Stimulated activated CD4-positive, alpha-beta T cell treated with anti-CD3 and anti-CD28 coated beads, Interleukin-12 subunit alpha, Interleukin-12 subunit beta, amount 100 ng/mL, for 24 hours (primary cell): ENCODE measurements around the gene KDM2A.

Experiments
- DNase-seq, 2 experiments: peaks; one replicate each; pipeline ENCODE4 v3.0.0-alpha.2; 2020; ENCODE audit warnings: low read depth in 2 of 2

Gene KDM2A

DNA sequence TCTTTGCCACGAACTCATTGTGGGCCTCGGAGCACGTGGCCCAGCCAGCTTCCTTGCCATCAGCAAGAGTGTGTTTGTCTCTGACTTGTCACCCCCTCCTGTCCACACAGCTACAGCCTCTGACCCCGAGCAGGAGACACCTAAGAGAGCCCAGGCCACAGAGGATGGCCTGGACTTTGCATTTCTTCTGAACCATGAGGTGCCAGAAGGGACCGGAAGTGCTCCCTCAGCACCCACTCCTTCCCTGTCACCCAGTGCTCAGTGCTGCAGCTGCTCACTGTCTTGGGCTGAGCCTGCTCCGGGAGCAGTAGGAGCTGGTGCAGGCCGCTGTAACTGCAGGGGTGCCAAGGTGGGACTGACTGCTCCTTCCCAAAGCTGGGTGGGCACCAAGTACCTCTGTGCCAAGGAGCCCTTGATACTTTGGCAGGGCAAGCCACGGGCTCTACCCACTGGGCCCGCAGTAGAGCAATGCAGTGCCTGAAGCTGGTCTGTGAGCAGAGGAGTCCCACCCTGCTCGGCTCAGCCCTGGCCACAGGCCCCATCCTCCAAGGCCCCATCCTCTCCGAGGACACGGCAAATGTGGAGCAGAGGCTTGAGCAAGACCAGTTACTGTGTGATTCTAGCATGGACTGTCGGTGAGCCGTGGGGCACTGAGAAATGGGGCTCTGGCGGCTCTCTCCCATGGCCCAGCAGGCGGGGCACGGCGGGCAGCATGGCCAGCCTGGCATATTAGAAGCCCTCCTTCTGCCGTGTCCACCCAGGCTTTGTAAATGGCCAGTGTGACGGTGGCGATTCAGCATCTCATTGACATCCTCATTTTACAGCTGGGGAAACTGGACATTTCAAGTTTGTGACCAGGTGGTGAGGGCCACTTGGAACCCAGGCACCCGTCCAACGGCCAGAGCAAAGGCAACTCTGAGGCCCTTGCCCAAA lies 153.5 kb downstream of the KDM2A start:
- DNase-seq, result no peak

DNA sequence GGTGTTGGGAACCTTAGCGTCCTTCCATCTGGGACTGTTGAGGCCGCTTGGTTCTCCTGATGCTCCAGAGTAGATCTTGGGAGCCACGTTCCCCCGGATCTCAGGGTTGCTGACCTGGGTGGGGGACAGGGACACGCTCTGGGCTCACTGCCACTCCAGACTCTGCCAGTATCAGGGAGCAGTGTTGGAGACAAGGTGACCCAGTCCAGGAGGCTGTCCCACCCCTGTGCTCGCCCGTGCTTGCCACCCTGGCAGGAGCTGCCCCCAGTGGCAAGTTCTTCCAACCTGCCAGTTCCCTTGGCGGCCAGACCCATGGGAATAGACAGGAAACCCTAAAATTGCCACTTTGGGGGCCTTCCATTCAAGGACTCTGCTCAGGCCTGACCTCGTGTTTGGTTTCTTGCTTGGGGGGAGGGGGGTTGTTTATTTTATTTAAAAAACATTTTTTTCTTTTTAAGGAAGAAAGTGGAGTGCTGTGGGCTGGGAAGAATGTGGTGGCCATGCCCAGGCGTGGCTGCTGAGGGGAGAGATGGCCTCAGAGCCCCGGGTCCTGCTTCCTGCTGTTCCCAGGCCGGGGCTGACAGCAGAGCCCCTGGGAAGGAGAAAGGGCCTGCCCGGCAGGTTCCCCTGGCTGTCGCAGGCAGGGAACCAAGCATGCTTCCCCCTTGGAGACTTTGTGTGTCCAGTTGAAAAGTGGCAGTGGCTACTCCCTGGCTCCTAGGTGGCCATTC lies 154.4 kb downstream of the KDM2A start:
- DNase-seq, result no peak

GRCh38 chr11:67274768-67275605 lies 155.9 kb downstream of the KDM2A start:
- DNase-seq, result no peak

DNA sequence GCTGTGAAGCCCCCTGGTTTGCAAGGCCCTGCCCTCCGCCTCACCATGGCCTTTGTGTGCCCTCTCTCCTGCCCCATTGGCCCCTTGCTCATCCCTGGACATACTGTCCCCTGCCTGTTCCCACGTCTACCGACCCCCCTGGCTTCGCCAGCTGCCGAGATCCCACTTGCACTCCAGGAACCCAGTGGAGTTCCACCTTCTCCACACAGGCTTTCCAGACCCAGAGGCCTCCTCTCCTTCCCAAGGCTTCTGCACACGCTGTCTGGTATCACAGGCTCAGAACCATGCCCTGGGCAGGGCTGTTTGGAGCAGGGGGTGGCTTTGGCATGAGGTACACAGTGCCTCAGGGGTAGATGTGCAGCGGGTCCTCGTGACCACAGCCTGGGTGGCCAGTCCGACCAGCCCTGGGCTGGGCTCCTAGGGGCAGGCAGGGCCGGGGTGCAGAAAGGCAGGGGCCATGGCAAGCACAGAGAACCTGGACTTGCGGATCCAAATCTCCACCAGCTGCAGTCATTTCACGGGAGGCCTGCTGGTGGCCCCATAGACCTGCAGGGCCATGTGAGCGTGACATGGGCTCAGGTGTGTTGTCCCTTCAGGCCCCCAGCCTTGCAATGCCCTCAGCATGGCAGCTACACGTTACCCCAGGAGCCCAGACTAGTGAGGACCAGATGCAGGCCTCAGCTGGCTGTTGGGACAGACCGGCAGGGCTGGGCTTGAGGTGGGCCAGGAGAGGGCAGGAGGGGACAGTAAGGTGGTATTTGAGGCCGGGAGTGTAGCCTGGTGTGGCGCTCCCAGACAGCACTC lies 156.7 kb downstream of the KDM2A start:
- DNase-seq, result no peak

- no peak for DNase-seq
These were observed 157.7 kb downstream of the KDM2A start for GRCh38 chr11:67276781-67277230.

DNA sequence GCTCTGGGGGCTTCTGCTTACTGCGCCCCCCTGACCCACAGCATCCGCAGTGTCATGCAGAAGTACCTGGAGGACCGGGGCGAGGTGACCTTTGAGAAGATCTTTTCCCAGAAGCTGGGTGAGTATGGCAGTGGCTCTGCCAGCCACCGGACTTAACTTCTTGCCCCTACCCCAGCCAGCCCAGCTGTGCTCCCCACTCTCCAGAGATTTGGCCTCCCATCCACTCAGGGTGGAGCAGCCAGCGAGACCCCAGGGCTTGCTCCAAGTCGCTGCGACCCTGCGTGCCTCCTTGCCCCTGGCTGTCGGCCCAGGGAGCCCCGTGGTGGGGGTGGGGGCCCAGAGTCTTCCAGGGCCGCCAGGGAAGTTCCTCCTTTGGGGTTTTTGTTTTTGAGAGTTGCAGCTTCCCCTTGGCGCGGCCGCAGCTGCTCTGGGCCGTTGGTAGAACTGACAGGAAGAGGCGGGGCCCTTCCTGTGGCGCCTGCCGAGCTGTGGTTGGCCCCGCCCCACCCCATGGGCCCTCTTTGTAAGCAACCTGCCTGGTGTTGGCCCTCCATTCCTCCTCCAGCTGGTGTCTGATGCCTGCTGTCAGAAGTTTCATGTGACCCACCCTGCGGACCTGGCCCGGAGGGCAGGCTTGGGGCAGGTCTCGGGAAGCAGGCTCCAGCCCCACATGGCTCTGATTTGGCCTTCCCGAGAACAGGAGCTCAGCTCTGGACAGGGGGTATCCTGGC lies 158.3 kb downstream of the KDM2A start:
- peak; percentile 74 to 87 for DNase-seq

DNA sequence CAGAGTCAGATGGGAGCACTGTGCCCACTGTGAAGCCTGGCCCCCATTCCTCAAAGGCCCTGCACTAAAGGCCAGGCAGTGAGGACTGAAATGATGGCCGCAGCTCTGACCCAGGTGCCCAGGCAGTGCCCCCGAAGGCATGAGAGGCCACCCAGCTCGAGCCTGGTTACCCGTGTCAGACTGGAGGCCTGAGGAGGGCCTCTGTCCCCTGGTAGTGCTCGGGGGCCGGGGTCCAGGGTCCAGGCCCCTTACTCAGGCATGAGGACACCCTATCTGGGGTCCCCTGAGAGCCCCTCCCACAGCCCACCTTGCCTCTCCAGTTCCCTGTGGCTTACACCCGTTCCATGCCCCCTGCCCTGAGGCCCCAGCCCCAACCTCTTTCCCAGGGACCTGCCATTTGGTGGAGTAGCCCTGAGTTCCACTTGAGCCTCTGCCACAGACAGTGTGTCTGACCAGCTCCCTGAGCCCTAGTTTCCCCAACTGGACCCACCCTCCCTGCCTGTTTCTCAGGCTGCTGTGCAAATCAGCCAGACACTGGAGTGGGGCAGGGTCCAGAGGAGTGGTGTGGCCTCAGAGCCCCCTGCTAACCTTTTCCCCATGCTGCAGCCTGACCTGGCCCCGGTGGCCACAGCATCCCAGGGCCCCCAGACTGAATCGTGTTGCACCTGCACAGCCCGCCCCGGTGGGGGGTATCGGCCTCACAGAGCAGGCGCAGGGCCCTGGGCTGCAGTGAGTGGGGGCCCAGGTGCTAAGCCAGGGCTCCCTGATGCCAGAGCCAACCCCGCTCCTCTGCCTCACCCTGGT lies 159.3 kb downstream of the KDM2A start:
- DNase-seq, result no peak

DNA sequence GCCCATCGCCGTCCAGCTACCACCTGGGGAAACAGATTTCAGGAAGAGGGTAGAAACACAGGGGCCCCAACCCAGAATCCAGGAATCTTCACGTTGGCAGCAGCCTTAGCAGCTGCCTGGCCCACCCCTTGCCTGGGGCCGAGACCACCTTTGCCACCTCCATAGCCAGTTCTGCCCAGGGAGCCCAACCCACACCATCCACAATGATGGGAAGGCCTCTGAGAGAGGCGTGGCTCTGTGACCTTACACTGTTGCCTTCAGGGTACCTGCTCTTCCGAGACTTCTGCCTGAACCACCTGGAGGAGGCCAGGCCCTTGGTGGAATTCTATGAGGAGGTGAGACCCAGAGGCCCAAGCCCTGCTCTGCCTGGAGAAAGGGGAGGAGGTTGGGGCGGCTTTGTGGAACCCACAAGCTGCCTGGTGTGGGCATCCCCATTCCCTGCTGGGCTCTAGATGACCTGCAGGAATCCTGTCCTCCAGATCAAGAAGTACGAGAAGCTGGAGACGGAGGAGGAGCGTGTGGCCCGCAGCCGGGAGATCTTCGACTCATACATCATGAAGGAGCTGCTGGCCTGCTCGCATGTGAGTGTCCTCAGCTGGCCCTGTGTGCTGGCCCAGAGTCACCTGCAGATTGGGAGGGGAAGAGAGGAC lies 160.0 kb downstream of the KDM2A start:
- no peak for DNase-seq

GRCh38 chr11:67279589-67280340 lies 160.7 kb downstream of the KDM2A start:
- DNase-seq, result no peak

- DNase-seq, result no peak
These were observed 161.3 kb downstream of the KDM2A start for GRCh38 chr11:67280341-67280787.

DNA sequence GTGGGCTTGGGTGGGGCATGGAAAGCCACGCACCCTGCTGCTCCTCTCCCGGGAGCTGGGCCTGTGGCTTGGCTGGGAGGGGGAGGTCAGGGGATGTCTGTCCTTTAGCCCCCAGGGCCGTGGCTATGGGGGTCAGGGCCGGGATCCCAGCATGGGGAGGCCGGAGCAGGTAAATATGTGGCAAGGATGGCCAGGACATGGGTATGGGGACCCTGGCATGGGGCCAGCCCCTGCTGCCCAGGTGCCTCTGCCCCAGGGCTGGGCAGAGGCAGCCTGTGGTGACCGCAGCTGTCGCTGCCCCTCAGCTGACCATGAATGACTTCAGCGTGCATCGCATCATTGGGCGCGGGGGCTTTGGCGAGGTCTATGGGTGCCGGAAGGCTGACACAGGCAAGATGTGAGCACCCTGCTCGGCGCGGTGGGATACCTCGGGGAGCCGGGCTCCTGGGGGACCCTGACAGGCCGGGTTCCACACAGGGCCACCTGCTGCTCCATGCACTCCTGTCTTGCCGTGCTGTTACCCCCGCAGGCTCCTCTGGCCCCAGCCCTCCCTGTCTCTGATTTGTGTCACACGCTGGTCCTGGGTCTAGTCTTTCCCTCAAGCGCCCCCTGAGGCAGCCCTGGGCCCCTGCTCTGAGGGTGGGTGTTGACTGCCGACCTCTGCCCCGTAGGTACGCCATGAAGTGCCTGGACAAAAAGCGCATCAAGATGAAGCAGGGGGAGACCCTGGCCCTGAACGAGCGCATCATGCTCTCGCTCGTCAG lies 161.9 kb downstream of the KDM2A start:
- no peak for DNase-seq

DNA sequence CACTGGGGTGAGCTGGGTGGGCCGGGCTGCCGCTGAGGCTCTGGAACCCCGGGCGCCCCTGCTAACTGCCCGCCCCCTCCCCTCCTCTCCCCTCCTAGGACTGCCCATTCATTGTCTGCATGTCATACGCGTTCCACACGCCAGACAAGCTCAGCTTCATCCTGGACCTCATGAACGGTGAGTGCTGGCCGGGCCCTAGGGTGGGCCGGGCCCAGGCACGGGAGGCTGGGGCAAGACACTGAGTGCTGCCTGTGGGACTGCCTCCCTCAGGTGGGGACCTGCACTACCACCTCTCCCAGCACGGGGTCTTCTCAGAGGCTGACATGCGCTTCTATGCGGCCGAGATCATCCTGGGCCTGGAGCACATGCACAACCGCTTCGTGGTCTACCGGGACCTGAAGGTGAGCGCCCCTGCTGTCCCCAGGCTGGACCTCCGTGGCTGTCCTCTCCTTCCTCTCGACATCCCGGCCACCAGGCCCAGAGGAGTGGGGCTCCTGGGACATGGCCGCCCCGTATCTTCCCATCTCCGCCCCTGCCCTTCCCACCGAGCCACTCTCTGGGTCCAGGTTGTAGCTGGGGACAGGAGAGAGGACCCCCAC lies 162.6 kb downstream of the KDM2A start:
- no peak for DNase-seq

GRCh38 chr11:67282155-67282875 lies 163.3 kb downstream of the KDM2A start:
- no peak for DNase-seq

GRCh38 chr11:67282876-67283371 lies 163.9 kb downstream of the KDM2A start:
- DNase-seq, result no peak

- DNase-seq, result no peak
These were observed 164.5 kb downstream of the KDM2A start for GRCh38 chr11:67283481-67283963.
